GM20431 (cell line): ENCODE results near the gene MTA3.
"Not testable (repeated sequence)": the region's sequence is repeated elsewhere in the genome, so short reads cannot be mapped to it uniquely, and the experiment has no call there.

Experiments used
- in situ Hi-C: fragments of 300-500 bp; cut with MseI, MboI; formaldehyde crosslinking; loops from one replicate; pipeline ENCODE4 v1.15.0; 2020; ENCODE audit warnings: low sequenced_read_pairs; ENCODE audit not compliant: unreplicated experiment

Gene MTA3

GRCh38 chr2:42602876-42603219 lies 34.4 kb downstream of the MTA3 start:
- in situ Hi-C loops: no loop called here

- in situ Hi-C loops: not testable (repeated sequence)
Observed at GRCh38 chr2:42604341-42604867, 36.0 kb downstream of the MTA3 start.

- in situ Hi-C loops: not testable (repeated sequence)
Observed at GRCh38 chr2:42606166-42606565, 37.7 kb downstream of the MTA3 start.

GRCh38 chr2:42607101-42607637 lies 38.7 kb downstream of the MTA3 start:
- in situ Hi-C loops: no loop called here

GRCh38 chr2:42613281-42614064 lies 45.0 kb downstream of the MTA3 start:
- in situ Hi-C loops: no loop called here

GRCh38 chr2:42614838-42615237 lies 46.4 kb downstream of the MTA3 start:
- in situ Hi-C loops: no loop called here

GRCh38 chr2:42618116-42618515 lies 49.7 kb downstream of the MTA3 start:
- in situ Hi-C loops: no loop called here

- in situ Hi-C loops: no loop called here
Observed at GRCh38 chr2:42618972-42619371, 50.5 kb downstream of the MTA3 start.

- in situ Hi-C loops: not testable (repeated sequence)
Observed at GRCh38 chr2:42621626-42622025, 53.2 kb downstream of the MTA3 start.

GRCh38 chr2:42622943-42623676 lies 54.7 kb downstream of the MTA3 start:
- in situ Hi-C loops: no loop called here

GRCh38 chr2:42624047-42624446 lies 55.6 kb downstream of the MTA3 start:
- in situ Hi-C loops: no loop called here

GRCh38 chr2:42628024-42628423 lies 59.6 kb downstream of the MTA3 start:
- in situ Hi-C loops: not testable (repeated sequence)

- in situ Hi-C loops: no loop called here
Observed at GRCh38 chr2:42636934-42637333, 68.5 kb downstream of the MTA3 start.

GRCh38 chr2:42638080-42638784 lies 69.8 kb downstream of the MTA3 start:
- in situ Hi-C loops: no loop called here

GRCh38 chr2:42639340-42640077 lies 71.1 kb downstream of the MTA3 start:
- in situ Hi-C loops: no loop called here

- in situ Hi-C loops: no loop called here
Observed at GRCh38 chr2:42640261-42640660, 71.8 kb downstream of the MTA3 start.

GRCh38 chr2:42642371-42642770 lies 73.9 kb downstream of the MTA3 start:
- in situ Hi-C loops: not testable (repeated sequence)

- in situ Hi-C loops: no loop called here
Observed at GRCh38 chr2:42645551-42645950, 77.1 kb downstream of the MTA3 start.

GRCh38 chr2:42648796-42649195 lies 80.4 kb downstream of the MTA3 start:
- in situ Hi-C loops: no loop called here

- in situ Hi-C loops: loop anchor here (25.0 kb wide), 1 partner anchor 139 kb away; no protein-coding TSS in a partner anchor
Observed at GRCh38 chr2:42651057-42651456, 82.6 kb downstream of the MTA3 start.
